HUDEP-2 (cell line): ENCODE results near the gene SCN1B.
A peak's percentile ranks its signal among the peaks of the same experiment; 100 is the strongest.
"Not testable (repeated sequence)": the region's sequence is repeated elsewhere in the genome, so short reads cannot be mapped to it uniquely, and the experiment has no call there.

Source experiments
- DNase-seq, 76 experiments: peaks; one replicate each; lab custom pipeline; 2025; ENCODE audit not compliant: unreplicated experiment in 76 of 76; lab: John Stamatoyannopoulos, UW

The SCN1B gene

DNA sequence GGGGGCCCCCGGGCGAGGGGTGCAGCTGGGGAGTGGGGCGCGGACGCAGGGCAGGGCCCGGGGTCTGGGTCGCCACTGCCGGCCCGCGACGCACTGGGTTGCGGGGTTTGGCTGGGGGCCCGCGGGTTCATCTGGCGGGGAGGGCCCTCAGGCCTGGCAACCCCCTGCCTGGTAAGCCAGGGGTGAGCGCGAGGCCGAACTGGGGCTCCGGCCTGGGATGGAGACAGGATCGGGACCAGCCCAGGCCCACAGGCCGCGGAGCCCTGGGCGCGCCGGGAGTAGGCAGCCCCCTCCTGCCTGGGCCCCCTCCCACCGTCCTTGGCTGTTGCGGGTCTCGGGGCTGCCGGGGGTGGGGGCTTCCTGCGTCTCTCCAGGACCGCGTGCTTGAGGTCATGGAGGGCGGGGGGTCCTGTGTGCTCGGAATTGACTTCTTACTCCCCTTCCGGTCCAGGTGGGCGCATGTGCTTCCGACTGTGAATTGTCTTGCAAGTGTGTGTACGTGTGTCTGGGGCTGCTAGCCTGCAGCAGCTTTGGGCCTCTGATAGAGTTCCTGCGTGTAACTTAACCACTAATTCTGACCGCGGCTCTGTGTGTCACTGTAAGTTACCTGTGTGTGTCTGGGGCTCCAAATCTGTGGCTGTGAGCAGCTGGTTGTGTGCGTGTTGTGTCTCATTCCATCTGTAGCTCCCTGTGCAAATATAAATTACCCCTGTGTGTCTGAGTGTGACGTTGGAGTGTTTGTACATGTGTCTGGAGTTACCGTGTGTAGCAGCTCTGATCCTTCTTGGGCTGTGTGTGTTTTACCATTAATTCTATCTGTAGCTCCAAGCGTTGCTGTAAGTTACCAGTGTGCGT, 29.4 kb upstream of the SCN1B start:
- DNase-seq: peak in 35 of 76 experiments; percentile 5 to 62 (median 21)

DNA sequence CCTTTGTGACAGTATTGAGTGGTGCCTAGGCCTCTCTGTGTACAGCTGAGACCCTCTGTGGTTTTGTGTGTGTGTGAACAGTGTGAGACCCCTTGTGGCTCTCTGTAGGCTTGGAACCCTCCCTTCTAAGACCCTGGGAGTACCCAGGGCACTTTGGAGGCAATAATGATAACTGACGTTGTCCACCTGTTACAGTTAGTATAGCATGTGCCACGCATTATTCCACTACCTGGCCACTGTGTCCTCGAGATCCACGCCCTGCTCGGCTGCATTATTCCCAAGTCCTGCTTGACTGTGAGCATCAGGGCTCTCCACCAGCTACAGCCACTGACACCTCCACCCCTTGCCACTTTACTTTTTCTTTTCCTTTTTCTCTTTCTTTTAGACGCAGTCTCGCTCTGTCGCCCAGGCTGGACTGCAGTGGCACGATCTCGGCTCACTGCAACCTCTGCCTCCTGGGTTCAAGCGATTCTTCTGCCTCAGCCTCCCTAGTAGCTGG, 28.2 kb upstream of the SCN1B start:
- DNase-seq: no peak

DNA sequence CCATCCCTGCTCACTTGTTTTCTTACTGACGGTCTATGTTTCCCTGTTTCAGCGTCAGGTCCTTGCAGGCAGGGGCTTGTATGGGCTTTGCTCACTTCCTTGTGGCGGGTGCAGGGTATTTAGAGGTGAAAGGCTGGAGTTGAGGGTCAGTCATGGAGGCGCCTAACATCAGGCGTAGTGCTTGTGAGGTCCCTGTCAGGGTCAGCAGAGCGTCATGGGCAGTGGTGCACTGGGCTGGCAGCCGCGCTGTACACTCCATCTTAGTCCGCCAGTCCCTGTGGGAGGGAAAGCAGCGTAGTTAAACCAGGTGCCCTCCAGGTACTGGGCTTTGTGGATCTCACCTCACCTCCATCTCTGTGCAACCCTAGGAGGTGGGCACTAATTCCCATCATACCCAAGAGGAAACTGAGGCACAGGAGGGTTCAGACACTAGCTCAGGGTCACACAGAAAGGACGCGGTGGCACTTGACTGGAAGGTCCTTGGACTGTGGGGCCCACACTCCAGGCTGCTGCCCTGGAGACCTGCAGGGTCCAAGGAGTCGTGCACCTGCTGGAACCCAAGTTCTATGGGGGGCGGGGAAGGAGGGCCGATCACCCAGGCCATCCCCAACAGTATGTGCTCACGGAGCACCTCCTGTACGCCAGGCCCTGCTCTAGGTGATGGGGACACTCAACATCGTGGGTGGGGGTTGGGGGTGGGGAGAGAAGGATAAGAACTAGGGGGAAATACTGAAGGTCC, 25.6 kb upstream of the SCN1B start:
- DNase-seq: no peak

DNA sequence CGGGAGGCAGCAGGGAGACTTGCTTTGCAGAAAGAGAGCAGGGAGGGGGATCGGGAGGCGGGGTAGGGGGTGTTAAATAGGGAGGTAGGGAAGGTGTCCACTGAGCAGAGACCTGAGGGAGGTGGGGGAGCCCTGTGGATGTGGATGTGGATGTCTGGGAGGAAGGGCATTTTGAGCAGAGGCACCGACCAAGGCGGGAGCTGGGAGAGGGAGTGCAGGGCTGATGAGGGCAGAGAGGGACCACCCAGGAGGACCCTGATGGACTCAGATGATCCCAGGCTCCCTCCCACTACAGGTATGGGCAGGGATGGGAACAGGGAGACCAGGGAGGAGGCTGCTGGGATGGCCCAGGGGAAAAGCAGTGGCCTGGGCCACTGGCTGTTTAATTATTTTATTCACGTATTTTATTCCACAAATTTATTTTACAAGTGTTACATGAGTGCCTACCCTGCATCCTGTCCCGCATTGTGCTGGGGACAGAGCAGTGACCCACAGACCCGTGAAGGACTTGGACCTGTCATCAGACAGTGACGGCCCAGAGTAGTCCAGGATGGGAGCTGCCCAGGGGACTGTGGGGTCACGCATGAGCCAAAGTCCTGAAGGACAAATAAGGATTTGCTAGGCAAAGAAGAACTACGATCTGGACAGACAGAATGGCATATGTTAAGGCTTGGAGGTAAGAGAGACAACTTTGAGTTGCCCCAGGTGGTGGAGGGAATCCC, 24.9 kb upstream of the SCN1B start:
- no peak for DNase-seq

DNA sequence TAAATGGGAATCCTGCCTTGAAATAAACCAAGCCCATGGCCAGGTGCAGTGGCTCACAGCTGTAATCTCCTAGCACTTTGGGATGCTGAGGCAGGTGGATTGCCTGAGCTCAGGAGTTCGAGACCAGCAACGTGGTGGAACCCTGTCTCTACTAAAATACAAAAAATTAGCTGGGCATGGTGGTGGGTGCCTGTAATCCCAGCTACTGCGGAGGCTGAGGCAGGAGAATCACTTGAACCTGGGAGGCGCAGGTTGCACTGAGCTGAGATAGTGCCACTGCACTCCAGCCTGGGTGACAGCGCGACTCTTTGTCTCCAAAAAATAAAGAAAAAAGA, 24.3 kb upstream of the SCN1B start:
- not testable (repeated sequence) for DNase-seq

DNA sequence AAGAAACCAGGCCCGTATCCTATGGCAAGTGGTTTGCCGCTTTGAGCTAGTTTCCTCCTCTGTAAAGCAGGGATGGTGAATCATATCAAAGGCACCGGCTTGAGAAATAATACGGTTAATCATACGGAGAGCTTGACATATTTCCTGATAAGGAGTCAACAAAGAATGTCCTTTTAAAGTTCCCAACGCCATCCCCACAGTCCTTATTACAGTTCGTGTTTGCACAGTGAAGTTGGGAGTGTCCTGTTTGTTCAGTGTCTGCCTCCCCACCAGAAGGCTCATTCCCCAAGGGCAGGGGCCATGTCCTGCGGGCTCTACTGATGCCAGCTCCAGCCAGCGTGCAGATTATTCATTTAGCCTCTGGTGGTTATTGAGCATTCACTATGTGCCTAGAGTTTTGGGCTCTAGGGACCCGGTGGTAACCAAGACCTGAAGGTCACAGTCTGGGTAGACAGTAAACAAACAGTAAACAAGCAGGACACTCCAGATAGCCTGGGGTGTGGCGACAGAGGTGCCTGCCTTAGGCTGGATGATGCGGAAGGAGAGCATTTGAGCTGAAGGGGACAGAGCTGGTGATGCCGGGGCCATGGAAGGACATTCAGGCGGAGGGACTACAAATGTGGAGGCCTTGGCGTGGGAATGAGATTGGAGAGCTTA, 23.8 kb upstream of the SCN1B start:
- no peak for DNase-seq

DNA sequence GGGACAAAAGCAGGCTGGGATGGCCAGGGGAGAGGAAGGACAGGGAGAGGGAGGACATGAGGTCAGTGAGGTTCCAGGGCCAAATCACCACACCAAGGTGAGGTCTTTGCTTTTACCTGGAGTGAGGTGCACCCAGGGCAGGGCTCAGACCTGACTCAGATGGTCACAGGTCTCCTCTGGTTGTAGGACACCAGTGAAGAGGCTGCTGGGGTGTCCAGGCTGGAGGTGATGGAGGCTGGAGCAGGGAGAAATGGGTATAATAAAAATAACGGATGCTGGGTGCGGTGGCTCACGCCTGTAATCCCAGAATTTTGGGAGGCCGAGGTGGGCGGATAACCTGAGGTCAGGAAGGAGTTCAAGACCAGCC, 23.3 kb upstream of the SCN1B start:
- no peak for DNase-seq

DNA sequence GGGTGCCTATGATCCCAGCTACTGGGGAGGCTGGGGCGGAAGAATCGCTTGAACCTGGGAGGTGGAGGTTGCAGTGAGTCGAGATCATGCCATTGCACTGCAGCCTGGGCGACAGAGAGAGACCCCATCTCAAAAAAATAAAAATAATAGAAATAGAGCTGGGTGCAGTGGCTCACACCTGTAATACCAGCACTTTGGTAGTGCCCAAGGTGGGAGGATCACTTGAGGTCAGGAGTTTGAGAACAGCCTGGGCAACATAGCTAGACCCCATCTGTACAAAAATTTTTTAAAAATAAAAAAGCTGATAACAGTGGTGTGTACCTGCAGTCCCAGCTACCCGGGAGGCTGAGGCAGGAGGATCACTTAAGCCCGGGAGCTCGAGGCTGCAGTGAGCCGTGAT, 22.8 kb upstream of the SCN1B start:
- not testable (repeated sequence) for DNase-seq

DNA sequence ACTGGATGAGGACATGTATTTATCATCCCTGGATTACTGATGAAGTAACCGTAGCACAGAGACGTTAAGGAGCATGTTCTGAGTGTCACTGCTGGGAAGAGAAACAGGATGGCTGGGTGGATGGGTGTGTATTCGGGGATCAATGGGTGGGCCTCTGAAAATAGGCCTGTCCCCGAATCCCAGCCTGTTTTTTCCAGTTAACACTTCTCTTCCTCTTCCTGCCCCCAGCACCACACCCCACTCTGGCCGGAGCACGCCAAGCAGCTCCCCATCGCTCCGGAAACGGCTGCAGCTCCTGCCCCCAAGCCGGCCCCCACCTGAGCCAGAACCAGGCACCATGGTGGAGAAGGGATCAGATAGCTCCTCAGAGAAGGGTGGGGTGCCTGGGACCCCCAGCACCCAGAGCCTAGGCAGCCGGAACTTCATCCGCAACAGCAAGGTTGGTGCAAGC, 21.4 kb upstream of the SCN1B start:
- DNase-seq: no peak

DNA sequence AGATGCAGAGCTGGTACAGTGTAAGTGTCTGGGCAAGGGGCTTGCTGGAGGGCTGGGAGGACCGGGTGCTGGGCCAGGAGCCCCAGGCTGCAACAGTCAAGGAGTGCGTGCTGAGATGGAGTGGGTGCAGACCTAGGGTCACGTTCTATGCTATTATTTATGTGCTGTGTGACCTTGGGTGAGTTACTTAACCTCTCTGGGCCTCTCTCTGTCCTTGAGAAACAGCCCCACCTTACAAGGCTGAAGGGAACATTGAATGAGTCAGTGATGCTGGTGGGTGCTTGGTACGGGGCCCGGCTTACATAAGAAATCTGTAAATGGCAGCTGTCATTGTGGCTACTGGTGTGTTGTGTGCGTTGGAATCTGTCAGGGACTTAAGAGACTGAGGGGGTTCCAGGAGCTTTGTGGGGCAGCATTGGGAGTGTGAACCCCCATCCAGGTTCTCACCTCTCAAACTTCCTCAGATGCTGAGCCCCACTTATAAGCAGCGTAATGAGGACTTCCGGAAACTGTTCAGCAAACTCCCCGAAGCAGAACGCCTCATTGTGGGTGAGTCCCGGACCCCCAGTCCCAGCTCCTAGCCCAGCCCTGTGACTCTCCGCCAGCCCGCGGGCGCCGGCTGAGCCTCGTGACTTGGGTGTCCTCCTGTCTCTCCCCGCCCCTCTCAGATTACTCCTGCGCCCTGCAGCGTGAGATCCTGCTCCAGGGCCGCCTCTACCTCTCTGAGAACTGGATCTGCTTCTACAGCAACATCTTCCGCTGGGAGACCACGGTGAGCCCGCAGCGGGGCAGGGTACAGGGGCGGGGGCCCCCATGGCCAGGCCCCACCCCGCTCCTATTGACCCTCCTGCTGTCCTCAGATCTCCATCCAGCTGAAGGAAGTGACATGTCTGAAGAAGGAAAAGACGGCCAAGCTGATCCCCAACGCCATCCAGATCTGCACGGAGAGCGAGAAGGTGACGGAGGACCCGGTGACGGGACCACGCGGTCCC, 20.6 kb upstream of the SCN1B start:
- DNase-seq: no peak

DNA sequence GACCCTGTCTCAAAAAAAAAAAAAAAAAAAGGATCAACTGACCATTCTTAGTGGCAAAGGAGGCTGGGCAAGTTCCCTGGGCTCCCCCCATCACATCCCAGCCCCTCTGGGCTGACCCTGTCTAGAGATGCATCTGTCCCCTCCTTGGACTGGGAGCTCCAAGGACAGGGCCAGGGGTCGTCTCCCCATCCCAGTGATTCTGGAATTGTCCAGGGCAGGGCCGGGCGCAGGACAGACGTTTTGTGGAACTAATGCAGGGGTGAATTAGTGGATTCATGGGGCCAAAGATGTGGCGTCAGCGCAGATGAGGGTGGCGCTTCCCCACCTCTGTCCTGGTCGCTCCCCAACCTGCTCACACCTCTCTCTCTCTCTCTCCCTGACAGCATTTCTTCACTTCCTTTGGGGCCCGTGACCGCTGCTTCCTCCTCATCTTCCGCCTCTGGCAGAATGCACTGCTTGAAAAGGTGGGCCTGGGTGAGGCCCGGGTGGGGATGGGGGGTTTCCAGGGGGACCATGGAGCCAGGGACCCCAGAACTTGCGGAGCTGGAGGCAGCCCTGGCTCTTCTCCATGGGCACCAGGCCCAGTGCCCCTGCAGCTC, 19.1 kb upstream of the SCN1B start:
- DNase-seq: no peak

DNA sequence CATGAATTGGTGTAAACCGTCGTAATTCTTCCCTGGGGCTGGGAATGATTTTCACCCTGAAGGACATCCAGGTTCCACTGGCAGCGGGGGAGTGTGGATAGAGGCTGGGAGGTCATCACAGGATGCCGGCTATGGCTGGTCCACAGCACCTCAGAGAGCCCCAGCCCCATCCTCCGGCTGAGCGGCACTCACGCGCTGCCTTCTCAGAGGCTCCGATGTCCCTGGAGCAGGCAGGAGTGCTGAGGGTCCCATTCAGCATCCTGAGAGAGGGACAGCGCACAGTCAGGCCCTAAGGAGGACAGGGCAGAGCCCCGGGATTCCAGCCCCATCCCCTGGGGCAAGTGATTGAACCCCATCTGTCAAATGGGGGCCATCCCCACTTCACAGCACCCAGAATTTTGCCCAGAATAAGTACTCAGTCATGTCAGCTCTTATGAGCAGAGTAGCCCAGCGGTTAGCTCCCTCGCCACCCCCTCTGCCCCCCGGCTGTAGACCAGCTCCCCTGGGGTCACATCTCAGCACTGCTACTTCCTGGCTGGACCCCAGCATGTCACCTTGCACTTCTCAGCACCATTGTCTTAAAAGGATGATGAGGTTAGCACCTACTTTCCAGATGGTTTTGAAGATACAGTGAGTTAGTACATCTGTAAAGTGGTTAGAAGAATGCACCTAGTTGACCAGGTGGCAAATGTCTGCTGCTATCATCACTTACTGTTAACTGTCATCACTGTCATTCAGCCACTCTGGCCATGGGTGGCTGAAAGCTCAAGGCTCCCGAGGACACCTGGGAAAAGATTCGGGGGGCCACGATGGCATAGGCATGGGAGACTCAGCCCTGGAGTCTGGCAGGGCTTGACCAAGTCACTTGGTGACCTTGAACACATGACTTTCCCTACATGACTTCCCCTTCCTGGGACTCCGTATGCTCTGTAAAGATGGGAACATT, 18.3 kb upstream of the SCN1B start:
- DNase-seq: no peak

DNA sequence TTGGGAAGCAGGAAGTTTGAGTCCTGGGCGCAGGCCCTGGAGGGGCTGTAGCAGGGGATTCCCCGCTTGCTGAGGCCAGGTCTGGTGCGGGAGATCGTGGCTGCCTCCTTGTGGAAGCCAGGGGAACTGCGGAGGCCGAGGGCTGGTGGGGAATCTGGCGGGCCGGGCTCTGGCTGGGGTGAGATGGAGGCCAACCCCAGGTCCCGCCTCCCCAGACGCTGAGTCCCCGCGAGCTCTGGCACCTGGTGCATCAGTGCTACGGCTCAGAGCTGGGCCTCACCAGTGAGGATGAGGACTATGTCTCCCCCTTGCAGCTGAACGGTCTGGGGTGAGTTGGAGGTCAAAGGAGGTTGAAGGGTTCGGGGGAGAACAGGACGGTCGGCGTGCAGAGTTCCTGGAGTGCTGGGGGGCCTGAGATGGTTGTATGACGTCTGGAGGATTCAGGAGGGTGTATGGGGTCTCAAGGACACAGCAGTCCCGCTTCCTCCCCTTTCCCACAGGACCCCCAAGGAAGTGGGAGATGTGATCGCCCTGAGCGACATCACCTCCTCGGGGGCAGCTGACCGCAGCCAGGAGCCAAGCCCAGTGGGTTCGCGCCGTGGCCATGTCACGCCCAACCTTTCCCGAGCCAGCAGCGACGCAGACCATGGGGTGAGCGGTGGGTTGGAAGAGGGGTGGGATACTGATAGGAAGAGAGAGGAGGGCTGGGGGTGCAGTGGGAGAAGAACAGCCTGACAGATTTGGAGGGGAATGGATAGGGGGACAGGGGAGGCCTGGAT, 17.0 kb upstream of the SCN1B start:
- peak in 52 of 76 experiments; percentile 7 to 75 (median 42) for DNase-seq

DNA sequence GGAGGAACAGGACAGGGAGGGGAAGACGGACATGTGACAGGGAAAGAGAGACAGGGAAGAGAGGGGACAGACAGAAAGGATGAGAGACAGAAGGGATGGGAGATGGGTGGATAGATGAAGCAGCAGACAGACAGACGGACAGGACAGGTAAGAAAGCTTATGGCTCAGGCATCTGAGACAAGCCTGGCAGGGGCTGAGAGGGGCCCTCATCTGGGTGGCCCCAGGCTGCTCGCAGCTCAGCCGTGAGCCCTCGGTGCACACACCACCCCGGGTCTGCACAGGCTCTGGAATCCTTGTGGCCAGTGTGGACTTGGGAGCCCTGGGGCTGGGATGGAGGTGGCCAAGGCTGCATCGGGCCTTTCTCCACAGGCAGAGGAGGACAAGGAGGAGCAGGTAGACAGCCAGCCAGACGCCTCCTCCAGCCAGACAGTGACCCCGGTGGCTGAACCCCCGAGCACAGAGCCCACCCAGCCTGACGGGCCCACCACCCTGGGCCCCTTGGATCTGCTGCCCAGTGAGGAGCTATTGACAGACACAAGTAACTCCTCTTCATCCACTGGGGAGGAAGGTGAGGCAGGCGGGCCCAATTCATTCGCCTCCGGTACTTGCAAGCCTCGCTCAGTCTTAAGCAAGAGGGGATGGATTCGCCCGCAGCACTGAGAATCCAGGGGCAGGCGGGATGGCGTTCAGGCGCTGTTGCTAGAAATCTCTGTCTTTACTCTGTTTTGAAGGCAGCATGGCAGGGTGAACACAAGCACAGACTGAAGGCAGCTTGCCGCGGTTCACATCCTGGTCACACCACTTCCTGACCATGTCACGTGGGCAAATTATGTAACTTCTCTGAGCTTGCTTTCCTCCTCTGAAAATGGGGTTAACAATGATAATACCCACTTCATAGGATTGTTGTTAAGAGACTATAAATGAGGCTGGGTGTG, 16.2 kb upstream of the SCN1B start:
- no peak for DNase-seq

DNA sequence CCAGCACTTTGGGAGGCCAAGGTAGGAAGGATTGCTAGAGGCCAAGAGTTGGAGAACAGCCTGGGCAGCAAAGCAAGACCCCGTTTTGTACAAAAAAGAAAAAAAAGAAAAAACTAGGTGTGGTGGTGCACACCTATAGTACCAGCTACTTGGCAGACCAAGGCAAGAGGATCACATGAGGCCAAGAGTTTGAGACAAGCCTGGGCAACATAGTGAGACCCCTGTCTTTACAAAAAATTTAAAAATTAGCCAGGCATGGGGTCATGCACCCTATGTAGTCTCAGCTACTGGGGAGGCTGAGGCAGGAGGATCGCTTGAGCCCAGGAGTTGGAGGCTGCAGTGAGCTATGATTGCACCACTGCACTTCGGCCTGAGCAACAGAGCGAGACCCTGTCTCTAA, 15.5 kb upstream of the SCN1B start:
- DNase-seq: not testable (repeated sequence)

DNA sequence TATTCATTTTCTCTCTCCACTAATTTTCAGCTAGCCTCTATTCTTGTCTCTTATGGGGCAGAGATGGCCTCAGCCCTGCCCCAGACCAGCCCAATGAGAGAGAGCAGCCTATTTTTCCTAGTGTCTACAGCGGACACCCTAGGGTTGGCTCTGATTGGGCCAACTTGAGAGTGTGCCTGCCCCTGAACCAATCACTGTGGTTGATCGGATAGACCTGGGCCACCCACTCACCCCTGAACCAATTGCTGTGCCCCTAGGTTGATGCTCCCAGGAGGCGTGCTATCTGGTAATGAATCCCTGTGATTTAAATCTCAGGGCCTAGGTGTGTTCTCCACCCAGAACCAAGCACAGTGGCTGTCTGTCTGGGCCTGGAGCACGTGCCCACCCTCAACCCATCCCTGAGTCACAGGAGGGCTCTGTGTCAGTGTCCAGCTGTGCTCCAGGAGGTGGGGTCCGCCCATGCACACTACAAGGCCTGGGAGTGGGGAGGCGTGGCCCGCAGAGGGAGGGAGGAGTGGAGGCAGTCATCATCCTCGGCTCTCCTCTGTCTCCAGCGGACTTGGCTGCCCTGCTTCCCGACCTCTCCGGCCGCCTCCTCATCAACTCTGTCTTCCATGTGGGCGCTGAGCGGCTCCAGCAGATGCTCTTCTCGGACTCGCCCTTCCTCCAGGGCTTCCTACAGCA, 14.9 kb upstream of the SCN1B start:
- DNase-seq: no peak
